ENCODE results near the gene MPP4. TPM values are rescaled to one million over a fixed set of nuclear protein-coding genes. Genes with fewer than 3 reads are reported as not detected.

MPP4 gene
- total and polyA plus RNA-seq, 2 of the 13 experiments (the other 11 are each of a cell fraction or from before 2014, with no cell fraction given): not detected

DNA sequence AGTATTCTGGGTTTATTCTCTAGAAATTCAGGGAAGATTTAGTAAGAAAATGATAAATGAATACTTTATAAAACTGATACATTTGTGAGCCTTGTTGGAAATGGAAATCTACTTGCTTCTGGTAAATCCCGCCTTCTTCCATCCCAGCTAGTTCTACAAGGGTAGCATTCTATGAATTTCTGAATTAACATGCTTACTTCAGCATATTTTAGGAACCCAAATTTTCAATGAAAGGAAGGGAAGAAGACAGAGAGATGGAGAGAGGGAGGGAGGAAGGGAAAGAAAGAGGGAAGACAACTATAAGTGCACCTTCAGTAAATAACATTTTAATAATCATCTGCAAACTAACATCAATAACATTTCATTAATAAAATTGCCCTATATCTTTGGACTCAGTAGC, 28.6 kb downstream of the MPP4 start:
- 15% methylated on average over 1 of the region's 1 CpG for WGBS (ENCODE audit: low lambda C conversion rate)
- Histone ChIP-seq H3K4me1 (ENCODE audit: insufficient read depth, low read length) (no peaks in the 10 kb centered on the region), H3K27me3 (ENCODE audit: control insufficient read depth in 1 of 2, insufficient read depth in 2 of 2, low read length in 2 of 2) (peaks cover 0 to 3% of the 10 kb centered on the region in 2 experiments; a peak in 3 of 5 replicates), H2AFZ (ENCODE audit: low read length) (no peak overlapping the region), H4K20me1 (ENCODE audit: insufficient read depth, low read length) (no peaks in the 10 kb centered on the region), H3K4me2 (ENCODE audit: low read depth, low read length) (no peak overlapping the region), H3K79me2 (ENCODE audit: insufficient read depth, low read length) (no peaks in the 10 kb centered on the region), H3K27ac (ENCODE audit: extremely low read length, insufficient read depth, low read length) (no peak overlapping the region), H3K9me3 (ENCODE audit: low read length) (no peaks in the 10 kb centered on the region), H3K4me3 (replicated peaks in 1 of 3; ENCODE audit: insufficient read depth in 1 of 3, low read depth in 2 of 3, low read length in 3 of 3) (no peak overlapping the region), H3K9ac (ENCODE audit: insufficient read depth, low read depth, low read length) (no peak overlapping the region), H3K36me3 (replicated peaks in 1 of 2; ENCODE audit: control insufficient read depth in 1 of 2, insufficient read depth in 2 of 2, low read length in 2 of 2) (no peaks in the 10 kb centered on the region)
- ChIA-PET POLR2A (no interaction called here), CTCF (ENCODE audit: low intra/inter-chr PET ratio, low total read pairs) (no interaction called here)
- DNase-seq (ENCODE audit: low spot score) (no peak), ATAC-seq (no peak), FAIRE-seq (no peak)
- in situ Hi-C loops (cut with HindIII; ENCODE audit: extremely low pct_ligation_motif_present, low pct_unique_long_range_greater_than_20kb) (no loop called here), intact Hi-C loops (cut with micrococcal nuclease; ENCODE audit: unreplicated experiment) (loop anchor here (10.0 kb wide), 1 partner anchor 215 kb away; no protein-coding TSS in a partner anchor)
- TF ChIP-seq MAFK (conservative IDR thresholded peaks at IDR 0.05 in 1 of 2, IDR thresholded peaks at IDR 0.05 in 1 of 2; ENCODE audit: low read length in 2 of 2) (peak; percentile 81 to 90), MAFF (IDR thresholded peaks at IDR 0.05; ENCODE audit: low read depth, low read length) (peak; percentile 72)
- TF ChIP-seq, protein P1, sequence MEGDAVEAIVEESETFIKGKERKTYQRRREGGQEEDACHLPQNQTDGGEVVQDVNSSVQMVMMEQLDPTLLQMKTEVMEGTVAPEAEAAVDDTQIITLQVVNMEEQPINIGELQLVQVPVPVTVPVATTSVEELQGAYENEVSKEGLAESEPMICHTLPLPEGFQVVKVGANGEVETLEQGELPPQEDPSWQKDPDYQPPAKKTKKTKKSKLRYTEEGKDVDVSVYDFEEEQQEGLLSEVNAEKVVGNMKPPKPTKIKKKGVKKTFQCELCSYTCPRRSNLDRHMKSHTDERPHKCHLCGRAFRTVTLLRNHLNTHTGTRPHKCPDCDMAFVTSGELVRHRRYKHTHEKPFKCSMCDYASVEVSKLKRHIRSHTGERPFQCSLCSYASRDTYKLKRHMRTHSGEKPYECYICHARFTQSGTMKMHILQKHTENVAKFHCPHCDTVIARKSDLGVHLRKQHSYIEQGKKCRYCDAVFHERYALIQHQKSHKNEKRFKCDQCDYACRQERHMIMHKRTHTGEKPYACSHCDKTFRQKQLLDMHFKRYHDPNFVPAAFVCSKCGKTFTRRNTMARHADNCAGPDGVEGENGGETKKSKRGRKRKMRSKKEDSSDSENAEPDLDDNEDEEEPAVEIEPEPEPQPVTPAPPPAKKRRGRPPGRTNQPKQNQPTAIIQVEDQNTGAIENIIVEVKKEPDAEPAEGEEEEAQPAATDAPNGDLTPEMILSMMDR (CRISPR knock-in tag; IDR thresholded peaks at IDR 0.05): no peak
- no TSS peak for BruUV-seq (replicated peaks)

DNA sequence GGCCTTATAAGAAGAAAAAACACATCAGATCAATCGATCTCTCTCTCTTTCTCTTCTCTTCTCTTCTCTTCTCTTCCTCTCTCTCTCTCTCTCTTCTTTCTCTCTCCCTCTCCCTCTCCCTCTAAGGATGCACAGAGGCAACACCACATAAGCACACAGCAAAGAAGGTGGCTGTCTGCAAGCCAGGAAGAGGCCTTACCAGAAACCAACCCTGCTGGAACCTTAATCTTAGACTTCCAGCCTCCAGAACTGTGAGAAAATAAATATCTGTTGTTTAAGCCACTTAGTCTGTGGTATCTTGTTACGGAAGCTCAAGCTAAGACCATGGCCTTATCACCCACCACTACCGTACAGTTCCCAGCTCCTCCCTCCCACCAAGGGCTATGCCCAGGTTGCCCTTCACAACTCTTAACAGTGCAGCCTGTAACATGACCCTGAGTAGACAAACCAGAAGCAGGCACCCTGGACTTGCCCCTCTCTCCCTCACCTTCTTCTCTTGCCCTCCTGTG, 30.0 kb downstream of the MPP4 start:
- WGBS (ENCODE audit: low lambda C conversion rate): 3% methylated on average over 3 of the region's 3 CpGs
- Histone ChIP-seq H3K36me3 (replicated peaks in 1 of 2; ENCODE audit: control insufficient read depth in 1 of 2, insufficient read depth in 2 of 2, low read length in 2 of 2) (no peaks in the 10 kb centered on the region), H3K4me3 (replicated peaks in 1 of 3; ENCODE audit: insufficient read depth in 1 of 3, low read depth in 2 of 3, low read length in 3 of 3) (no peak overlapping the region), H3K9ac (ENCODE audit: insufficient read depth, low read depth, low read length) (no peak overlapping the region), H3K9me3 (ENCODE audit: low read length) (no peaks in the 10 kb centered on the region), H3K27me3 (ENCODE audit: control insufficient read depth in 1 of 2, insufficient read depth in 2 of 2, low read length in 2 of 2) (peaks cover 0 to under 1% of the 10 kb centered on the region in 2 experiments; a peak in 1 of 5 replicates), H3K4me1 (ENCODE audit: insufficient read depth, low read length) (no peaks in the 10 kb centered on the region), H3K4me2 (ENCODE audit: low read depth, low read length) (no peak overlapping the region), H4K20me1 (ENCODE audit: insufficient read depth, low read length) (no peaks in the 10 kb centered on the region), H3K79me2 (ENCODE audit: insufficient read depth, low read length) (no peaks in the 10 kb centered on the region), H2AFZ (ENCODE audit: low read length) (no peak overlapping the region), H3K27ac (ENCODE audit: extremely low read length, insufficient read depth, low read length) (no peak overlapping the region)
- ATAC-seq (peak; percentile 47; the same call in 2 of the 3 replicates), FAIRE-seq (no peak), DNase-seq (ENCODE audit: low spot score) (no peak)
- CTCF ChIA-PET (ENCODE audit: low intra/inter-chr PET ratio, low total read pairs): no interaction called here
- intact Hi-C loops (cut with micrococcal nuclease; ENCODE audit: unreplicated experiment): loop anchor here (10.0 kb wide), 1 partner anchor 216 kb away; no protein-coding TSS in a partner anchor
- in situ Hi-C loops (cut with HindIII; ENCODE audit: extremely low pct_ligation_motif_present, low pct_unique_long_range_greater_than_20kb): no loop called here
- POLR2A ChIA-PET: no interaction called here
- no TSS peak for BruUV-seq (replicated peaks)
- TF ChIP-seq NFE2L2 (IDR thresholded peaks at IDR 0.05; ENCODE audit: low read length) (no peak), ZNF337 (CRISPR knock-in tag; IDR thresholded peaks at IDR 0.05; ENCODE audit: borderline replicate concordance, low read depth) (no peak), ZNF652 (CRISPR knock-in tag; IDR thresholded peaks at IDR 0.05; ENCODE audit: borderline replicate concordance, low read depth) (no peak), RELA (CRISPR knock-in tag; IDR thresholded peaks at IDR 0.05) (no peak), CAMTA2 (CRISPR knock-in tag; IDR thresholded peaks at IDR 0.05; ENCODE audit: borderline replicate concordance) (no peak), ZNF724P (CRISPR knock-in tag; IDR thresholded peaks at IDR 0.05; ENCODE audit: borderline replicate concordance) (no peak)
- TF ChIP-seq, protein P2, sequence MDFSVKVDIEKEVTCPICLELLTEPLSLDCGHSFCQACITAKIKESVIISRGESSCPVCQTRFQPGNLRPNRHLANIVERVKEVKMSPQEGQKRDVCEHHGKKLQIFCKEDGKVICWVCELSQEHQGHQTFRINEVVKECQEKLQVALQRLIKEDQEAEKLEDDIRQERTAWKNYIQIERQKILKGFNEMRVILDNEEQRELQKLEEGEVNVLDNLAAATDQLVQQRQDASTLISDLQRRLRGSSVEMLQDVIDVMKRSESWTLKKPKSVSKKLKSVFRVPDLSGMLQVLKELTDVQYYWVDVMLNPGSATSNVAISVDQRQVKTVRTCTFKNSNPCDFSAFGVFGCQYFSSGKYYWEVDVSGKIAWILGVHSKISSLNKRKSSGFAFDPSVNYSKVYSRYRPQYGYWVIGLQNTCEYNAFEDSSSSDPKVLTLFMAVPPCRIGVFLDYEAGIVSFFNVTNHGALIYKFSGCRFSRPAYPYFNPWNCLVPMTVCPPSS (IDR thresholded peaks at IDR 0.05): no peak
- TF ChIP-seq, protein P3, sequence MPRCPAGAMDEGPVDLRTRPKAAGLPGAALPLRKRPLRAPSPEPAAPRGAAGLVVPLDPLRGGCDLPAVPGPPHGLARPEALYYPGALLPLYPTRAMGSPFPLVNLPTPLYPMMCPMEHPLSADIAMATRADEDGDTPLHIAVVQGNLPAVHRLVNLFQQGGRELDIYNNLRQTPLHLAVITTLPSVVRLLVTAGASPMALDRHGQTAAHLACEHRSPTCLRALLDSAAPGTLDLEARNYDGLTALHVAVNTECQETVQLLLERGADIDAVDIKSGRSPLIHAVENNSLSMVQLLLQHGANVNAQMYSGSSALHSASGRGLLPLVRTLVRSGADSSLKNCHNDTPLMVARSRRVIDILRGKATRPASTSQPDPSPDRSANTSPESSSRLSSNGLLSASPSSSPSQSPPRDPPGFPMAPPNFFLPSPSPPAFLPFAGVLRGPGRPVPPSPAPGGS (CRISPR knock-in tag; IDR thresholded peaks at IDR 0.05): no peak
- TF ChIP-seq, protein P4, sequence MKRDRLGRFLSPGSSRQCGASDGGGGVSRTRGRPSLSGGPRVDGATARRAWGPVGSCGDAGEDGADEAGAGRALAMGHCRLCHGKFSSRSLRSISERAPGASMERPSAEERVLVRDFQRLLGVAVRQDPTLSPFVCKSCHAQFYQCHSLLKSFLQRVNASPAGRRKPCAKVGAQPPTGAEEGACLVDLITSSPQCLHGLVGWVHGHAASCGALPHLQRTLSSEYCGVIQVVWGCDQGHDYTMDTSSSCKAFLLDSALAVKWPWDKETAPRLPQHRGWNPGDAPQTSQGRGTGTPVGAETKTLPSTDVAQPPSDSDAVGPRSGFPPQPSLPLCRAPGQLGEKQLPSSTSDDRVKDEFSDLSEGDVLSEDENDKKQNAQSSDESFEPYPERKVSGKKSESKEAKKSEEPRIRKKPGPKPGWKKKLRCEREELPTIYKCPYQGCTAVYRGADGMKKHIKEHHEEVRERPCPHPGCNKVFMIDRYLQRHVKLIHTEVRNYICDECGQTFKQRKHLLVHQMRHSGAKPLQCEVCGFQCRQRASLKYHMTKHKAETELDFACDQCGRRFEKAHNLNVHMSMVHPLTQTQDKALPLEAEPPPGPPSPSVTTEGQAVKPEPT (CRISPR knock-in tag; IDR thresholded peaks at IDR 0.05; ENCODE audit: low read depth): no peak
